Measurements from ENCODE around the gene GALNT9. TPM values are rescaled to one million over a fixed set of nuclear protein-coding genes. Genes with fewer than 3 reads are reported as not detected.

GALNT9 gene
- total RNA-seq, 1 experiment from 2014 or later: not detected

DNA sequence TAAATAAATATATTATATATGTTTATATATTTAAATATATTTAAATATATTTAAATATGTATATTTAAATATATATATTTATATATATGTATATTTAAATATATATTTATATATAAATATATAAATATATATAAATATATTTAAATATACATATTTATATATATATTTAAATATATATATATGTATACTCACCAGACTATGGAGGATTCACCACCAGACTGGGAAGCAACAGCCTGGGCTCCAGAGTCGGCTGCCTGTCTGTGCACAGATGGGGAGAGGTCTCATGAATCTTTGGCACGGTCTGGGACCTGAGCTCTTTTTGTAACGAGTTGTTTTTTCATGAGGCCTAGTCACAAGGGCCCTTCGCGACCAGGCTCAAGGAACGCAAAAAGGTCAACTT lies 163.8 kb downstream of the GALNT9 start:
- no peak for DNase-seq (ENCODE audit: extremely low read depth, low read depth)

DNA sequence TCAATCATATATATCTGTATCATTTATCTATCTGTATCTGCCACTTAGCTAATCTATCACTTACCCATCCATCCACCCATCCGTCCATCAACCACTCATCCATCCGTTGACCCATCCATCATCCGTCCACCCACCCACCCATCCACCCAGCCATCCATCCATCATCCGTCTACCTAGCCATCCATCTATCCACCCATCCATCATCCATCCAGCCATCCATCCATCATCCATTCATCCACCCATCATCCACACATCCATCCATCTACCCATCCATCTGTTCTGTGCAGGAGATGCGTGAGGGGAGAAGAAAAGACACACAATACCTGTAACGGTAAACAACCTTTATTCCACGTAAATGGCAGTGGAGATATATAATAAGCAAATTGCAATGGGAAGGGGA lies 165.0 kb downstream of the GALNT9 start:
- DNase-seq (ENCODE audit: extremely low read depth, low read depth): no peak

GRCh38 chr12:132163911-132164288 lies 165.5 kb downstream of the GALNT9 start:
- DNase-seq (ENCODE audit: extremely low read depth, low read depth): no peak

DNA sequence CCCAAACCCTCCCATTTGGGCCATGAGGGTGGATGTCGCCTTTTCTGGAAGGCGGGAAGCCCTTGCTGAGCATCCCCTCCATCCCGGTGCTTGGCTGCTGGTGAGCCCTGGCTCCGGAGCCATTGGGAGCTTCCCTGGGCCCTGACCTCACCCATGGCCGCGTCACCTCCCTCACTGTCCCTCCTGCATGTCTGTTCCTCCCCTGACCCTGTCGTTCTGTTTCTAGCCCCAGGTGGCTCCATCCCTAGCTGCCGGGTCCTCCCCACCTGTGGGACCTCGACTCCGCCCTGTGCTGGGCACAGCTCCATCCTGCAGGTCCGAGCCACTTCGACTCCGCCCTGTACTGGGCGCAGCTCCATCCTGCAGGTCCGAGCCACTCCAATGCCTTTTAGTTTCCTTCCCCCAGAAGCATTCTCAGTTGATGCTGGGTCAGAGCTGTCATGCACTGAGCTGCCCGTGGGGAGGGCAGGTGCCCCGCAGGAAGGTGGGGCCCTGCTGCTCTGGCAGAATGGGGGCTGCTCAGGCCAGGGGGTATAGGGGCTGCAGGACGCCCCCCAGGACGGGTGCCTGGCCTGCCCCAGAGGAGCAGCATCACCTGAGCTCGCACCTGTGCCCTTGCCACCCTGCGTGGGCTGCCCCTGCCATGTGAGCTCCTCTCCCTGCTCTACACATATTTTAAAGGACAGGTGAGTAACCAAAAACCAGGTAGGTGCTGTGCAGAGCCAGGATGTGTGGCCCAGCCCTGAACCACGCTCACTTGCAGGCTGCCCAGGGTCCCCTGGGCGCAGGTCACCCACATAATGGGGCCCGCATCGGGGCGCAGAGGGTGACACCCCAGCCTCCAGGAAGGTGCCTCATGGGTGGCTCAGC lies 166.1 kb downstream of the GALNT9 start:
- no peak for DNase-seq (ENCODE audit: extremely low read depth, low read depth)

- no peak for DNase-seq (ENCODE audit: extremely low read depth, low read depth)
Measured at GRCh38 chr12:132162508-132163031, 166.8 kb downstream of the GALNT9 start.

- no peak for DNase-seq (ENCODE audit: extremely low read depth, low read depth)
Measured at GRCh38 chr12:132161796-132162507, 167.4 kb downstream of the GALNT9 start.

GRCh38 chr12:132161036-132161781 lies 168.2 kb downstream of the GALNT9 start:
- no peak for DNase-seq (ENCODE audit: extremely low read depth, low read depth)

DNA sequence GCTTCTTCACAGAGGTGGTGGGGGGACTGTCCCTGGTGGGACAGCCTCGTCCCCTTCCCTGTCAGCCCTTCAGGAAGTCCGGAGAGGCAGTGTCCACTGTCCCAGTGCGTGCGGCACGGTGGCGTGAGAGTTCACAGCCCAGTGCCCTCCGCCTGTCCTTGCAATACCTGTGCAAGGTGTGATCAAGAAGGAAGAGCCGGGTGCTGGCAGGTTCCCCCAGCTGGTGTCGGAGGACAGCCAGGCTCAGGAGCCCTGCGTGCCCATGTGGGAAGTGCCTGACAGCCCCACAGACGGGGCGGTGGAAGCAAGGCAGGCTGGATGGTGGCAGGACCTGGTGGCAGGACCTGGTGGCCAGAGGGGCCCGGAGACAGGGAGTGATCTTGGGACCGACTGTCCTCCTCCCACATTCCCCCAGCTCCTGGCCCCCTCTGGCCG lies 168.8 kb downstream of the GALNT9 start:
- DNase-seq (ENCODE audit: extremely low read depth, low read depth): no peak

DNA sequence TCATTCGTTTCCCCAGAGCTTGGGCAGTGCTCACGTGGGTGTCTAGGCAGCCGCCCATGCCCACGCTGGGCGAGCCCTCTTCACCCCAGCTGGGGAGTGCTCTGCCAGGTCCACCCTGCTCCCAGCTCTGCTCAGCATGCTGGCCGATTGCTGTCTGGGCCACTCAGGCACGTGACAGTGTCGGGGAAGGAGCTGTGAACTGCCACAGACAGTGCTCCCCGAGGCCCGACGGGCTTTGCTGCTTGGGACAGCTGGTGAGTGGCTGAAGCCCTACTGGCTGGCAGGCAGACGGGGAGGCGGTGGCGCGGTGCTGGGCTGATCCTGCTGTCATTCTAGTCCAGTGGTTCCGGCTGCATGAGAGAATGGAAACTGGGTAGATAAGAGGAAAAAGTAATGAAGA lies 169.4 kb downstream of the GALNT9 start:
- DNase-seq (ENCODE audit: extremely low read depth, low read depth): no peak

DNA sequence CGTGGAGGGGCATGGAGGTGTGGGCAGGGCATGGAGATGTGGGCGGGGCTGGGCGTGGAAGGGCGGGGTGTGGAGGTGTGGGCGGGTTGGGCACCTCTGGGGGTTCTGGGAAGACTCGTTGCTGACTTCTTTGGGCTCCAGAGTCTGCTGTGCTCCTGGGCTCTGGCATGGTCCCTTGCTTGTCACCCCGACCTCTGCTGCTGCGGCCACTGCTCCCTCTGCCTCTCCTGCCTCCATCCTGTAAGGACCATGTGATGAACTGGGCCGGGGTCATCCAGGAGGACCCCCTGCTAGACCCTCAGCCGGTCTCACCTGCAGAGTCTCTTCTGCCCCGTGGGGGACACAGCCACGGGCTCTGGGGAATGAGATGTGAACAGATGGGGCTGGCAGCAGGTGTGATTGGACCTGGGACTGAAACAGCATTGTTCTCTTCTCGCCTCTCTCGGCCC lies 169.8 kb downstream of the GALNT9 start:
- DNase-seq (ENCODE audit: extremely low read depth, low read depth): no peak

GRCh38 chr12:132158677-132159554 lies 170.5 kb downstream of the GALNT9 start:
- DNase-seq (ENCODE audit: extremely low read depth, low read depth): no peak

GRCh38 chr12:132157733-132158409 lies 171.5 kb downstream of the GALNT9 start:
- no peak for DNase-seq (ENCODE audit: extremely low read depth, low read depth)

GRCh38 chr12:132156573-132157325 lies 172.6 kb downstream of the GALNT9 start:
- no peak for DNase-seq (ENCODE audit: extremely low read depth, low read depth)

GRCh38 chr12:132155771-132156572 lies 173.4 kb downstream of the GALNT9 start:
- DNase-seq (ENCODE audit: extremely low read depth, low read depth): no peak

- DNase-seq (ENCODE audit: extremely low read depth, low read depth): no peak
Measured at GRCh38 chr12:132154941-132155770, 174.2 kb downstream of the GALNT9 start.

DNA sequence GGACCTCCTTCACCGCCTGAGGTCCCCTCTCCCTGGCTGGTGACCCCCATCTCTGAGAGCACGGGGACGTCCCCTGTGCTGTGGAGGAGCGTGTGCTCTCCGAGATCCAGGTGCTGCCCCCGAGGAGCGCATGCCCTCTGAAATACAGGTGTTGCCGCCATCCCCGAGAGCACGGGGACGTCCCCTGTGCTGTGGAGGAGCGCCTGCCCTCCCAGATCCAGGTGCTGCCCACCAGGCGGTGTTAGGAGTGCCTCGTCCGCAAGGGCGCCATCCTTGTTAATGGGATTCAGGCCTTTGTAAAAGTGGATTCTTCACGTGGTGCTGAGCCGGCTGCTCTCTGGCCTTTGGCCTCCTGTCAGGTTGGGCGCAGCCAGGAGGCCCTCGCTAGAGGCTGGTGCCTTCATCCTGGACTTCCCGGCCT lies 175.0 kb downstream of the GALNT9 start:
- DNase-seq (ENCODE audit: extremely low read depth, low read depth): no peak
